ENCODE results near the gene PRSS56. TPM values are rescaled to one million over a fixed set of nuclear protein-coding genes. Genes with fewer than 3 reads are reported as not detected.
A peak's percentile ranks its signal among the peaks of the same experiment; 100 is the strongest.

The PRSS56 gene
- total RNA-seq, 1 donor from 2014 or later: not detected

DNA sequence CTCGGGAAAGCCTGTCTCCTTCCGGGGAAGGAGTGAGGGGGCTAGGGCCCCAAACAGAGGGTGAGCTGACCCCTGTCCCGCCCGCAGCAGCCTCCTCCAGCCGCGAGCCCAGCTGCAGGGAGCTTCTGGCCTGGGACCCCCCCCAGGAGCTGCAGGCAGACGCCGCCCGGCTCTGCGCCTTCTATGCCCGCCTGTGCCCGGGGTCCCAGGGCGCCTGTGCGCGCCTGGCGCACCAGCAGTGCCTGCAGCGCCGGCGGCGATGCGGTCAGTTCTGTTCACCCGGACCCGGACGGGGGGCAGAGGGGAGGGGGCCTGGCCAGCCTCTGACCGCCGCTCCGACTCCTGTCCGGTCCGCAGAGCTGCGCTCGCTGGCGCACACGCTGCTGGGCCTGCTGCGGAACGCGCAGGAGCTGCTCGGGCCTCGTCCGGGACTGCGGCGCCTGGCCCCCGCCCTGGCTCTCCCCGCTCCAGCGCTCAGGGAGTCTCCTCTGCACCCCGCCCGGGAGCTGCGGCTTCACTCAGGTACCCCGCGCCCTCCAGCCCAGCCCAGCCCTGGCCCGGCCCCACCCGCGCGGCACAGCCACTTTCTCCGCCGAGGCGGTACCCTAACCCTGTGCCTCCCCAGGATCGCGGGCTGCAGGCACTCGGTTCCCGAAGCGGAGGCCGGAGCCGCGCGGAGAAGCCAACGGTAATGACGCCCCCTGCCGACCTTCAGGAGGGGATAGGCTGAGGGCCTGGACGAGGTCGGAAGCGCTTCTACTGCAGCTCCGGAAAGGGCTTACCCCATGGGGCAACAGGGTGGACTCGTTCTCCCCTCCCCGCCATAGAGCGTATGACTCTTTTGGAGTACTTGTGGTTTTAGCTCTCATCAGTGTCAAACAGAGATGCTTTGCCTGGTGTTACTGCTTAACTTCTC lies 3.8 kb downstream of the PRSS56 start:
- H3K36me3 Mint-ChIP-seq (ENCODE audit: low read depth, unreplicated experiment): no peaks in the 10 kb centered on the region
- no peak overlapping the region for H3K4me3 Mint-ChIP-seq (ENCODE audit: unreplicated experiment)
- H3K4me3 ChIP-seq (ENCODE audit: insufficient read depth, low read depth, low read length): no peak overlapping the region
- H3K9me3 Mint-ChIP-seq (ENCODE audit: unreplicated experiment): no peaks in the 10 kb centered on the region
- no peaks in the 10 kb centered on the region for H3K79me2 ChIP-seq (ENCODE audit: insufficient read depth, low read length)
- DNase-seq (ENCODE audit: low read depth) (peak; percentile 6), FAIRE-seq (no peak)
- no peaks in the 10 kb centered on the region for H3K9me3 ChIP-seq (ENCODE audit: insufficient read depth, low read depth, low read length)
- H3K36me3 ChIP-seq (ENCODE audit: insufficient read depth, low read length): no peaks in the 10 kb centered on the region
- no peak overlapping the region for H3K27ac Mint-ChIP-seq (ENCODE audit: unreplicated experiment)
- H2AFZ ChIP-seq (ENCODE audit: low read depth, low read length): no peak overlapping the region
- H3K9ac ChIP-seq (ENCODE audit: low read length): no peak overlapping the region
- peak; percentile 43 for TF ChIP-seq EZH2 (IDR thresholded peaks at IDR 0.05; ENCODE audit: insufficient read depth, low read length)
- TF ChIP-seq, protein P1, sequence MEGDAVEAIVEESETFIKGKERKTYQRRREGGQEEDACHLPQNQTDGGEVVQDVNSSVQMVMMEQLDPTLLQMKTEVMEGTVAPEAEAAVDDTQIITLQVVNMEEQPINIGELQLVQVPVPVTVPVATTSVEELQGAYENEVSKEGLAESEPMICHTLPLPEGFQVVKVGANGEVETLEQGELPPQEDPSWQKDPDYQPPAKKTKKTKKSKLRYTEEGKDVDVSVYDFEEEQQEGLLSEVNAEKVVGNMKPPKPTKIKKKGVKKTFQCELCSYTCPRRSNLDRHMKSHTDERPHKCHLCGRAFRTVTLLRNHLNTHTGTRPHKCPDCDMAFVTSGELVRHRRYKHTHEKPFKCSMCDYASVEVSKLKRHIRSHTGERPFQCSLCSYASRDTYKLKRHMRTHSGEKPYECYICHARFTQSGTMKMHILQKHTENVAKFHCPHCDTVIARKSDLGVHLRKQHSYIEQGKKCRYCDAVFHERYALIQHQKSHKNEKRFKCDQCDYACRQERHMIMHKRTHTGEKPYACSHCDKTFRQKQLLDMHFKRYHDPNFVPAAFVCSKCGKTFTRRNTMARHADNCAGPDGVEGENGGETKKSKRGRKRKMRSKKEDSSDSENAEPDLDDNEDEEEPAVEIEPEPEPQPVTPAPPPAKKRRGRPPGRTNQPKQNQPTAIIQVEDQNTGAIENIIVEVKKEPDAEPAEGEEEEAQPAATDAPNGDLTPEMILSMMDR (IDR thresholded peaks at IDR 0.05; ENCODE audit: insufficient read depth, low read depth, low read length): no peak
- H3K27me3 Mint-ChIP-seq (ENCODE audit: low read depth, unreplicated experiment): peaks cover 48% of the 10 kb centered on the region
- no peak overlapping the region for H3K27ac ChIP-seq (ENCODE audit: low read depth, low read length)
- H3K27me3 ChIP-seq (ENCODE audit: insufficient read depth, low read length): peaks cover 42% of the 10 kb centered on the region
- H3K4me2 ChIP-seq (ENCODE audit: low read length): peak overlapping the region; percentile 66
- peaks cover 5% of the 10 kb centered on the region for H4K20me1 ChIP-seq (ENCODE audit: insufficient read depth, low read length)
- peaks cover 4% of the 10 kb centered on the region for H3K4me1 Mint-ChIP-seq (ENCODE audit: low read depth, unreplicated experiment)
- no peaks in the 10 kb centered on the region for H3K4me1 ChIP-seq (ENCODE audit: insufficient read depth, low read length)

DNA sequence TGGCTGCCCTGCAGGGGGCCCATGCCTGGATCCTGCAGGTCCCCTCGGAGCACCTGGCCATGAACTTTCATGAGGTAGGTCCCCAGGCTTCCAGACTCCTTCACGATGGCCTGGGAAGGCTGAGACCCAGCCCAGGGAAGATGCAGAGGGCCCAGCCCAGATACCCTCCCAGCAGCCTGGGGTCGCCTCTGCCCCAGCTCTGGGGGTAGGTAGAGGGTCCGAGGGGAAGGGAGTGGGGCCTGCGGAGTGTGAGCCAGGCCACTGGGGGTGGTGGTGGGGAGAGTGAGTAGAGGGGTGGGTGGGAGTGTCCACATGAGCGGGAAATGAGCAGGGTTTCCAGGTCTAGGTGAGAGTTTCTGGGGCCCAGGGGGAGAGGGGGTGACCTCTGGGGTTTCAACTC lies 4.6 kb downstream of the PRSS56 start:
- H3K36me3 ChIP-seq (ENCODE audit: insufficient read depth, low read length): no peaks in the 10 kb centered on the region
- Mint-ChIP-seq H3K4me3 (ENCODE audit: unreplicated experiment) (no peak overlapping the region), H3K9me3 (ENCODE audit: unreplicated experiment) (no peaks in the 10 kb centered on the region), H3K4me1 (ENCODE audit: low read depth, unreplicated experiment) (peaks cover 4% of the 10 kb centered on the region), H3K27me3 (ENCODE audit: low read depth, unreplicated experiment) (peaks cover 48% of the 10 kb centered on the region), H3K27ac (ENCODE audit: unreplicated experiment) (no peak overlapping the region), H3K36me3 (ENCODE audit: low read depth, unreplicated experiment) (no peaks in the 10 kb centered on the region)
- no peak overlapping the region for H3K27ac ChIP-seq (ENCODE audit: low read depth, low read length)
- no peaks in the 10 kb centered on the region for H3K4me1 ChIP-seq (ENCODE audit: insufficient read depth, low read length)
- H4K20me1 ChIP-seq (ENCODE audit: insufficient read depth, low read length): peaks cover 5% of the 10 kb centered on the region
- H3K9me3 ChIP-seq (ENCODE audit: insufficient read depth, low read depth, low read length): no peaks in the 10 kb centered on the region
- no peak overlapping the region for H3K4me2 ChIP-seq (ENCODE audit: low read length)
- FAIRE-seq (no peak), DNase-seq (ENCODE audit: low read depth) (no peak)
- no peak for TF ChIP-seq EZH2 (IDR thresholded peaks at IDR 0.05; ENCODE audit: insufficient read depth, low read length)
- TF ChIP-seq, protein P1 (IDR thresholded peaks at IDR 0.05; ENCODE audit: insufficient read depth, low read depth, low read length): no peak
- H3K79me2 ChIP-seq (ENCODE audit: insufficient read depth, low read length): no peaks in the 10 kb centered on the region
- no peak overlapping the region for H3K4me3 ChIP-seq (ENCODE audit: insufficient read depth, low read depth, low read length)
- no peak overlapping the region for H3K9ac ChIP-seq (ENCODE audit: low read length)
- no peak overlapping the region for H2AFZ ChIP-seq (ENCODE audit: low read depth, low read length)
- H3K27me3 ChIP-seq (ENCODE audit: insufficient read depth, low read length): peaks cover 34% of the 10 kb centered on the region

DNA sequence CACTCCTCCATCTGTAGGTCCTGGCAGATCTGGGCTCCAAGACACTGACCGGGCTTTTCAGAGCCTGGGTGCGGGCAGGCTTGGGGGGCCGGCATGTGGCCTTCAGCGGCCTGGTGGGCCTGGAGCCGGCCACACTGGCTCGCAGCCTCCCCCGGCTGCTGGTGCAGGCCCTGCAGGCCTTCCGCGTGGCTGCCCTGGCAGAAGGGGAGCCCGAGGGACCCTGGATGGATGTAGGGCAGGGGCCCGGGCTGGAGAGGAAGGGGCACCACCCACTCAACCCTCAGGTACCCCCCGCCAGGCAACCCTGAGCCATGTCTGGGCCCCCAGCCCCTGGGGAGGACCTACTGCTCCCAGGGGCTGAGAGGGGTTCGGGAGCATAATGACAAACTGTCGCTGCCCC lies 5.0 kb downstream of the PRSS56 start:
- FAIRE-seq (no peak), DNase-seq (ENCODE audit: low read depth) (no peak)
- Mint-ChIP-seq H3K9me3 (ENCODE audit: unreplicated experiment) (no peaks in the 10 kb centered on the region), H3K4me3 (ENCODE audit: unreplicated experiment) (no peak overlapping the region), H3K36me3 (ENCODE audit: low read depth, unreplicated experiment) (no peaks in the 10 kb centered on the region), H3K27me3 (ENCODE audit: low read depth, unreplicated experiment) (peaks cover 48% of the 10 kb centered on the region), H3K4me1 (ENCODE audit: low read depth, unreplicated experiment) (peaks cover 4% of the 10 kb centered on the region), H3K27ac (ENCODE audit: unreplicated experiment) (no peak overlapping the region)
- Histone ChIP-seq H3K9ac (ENCODE audit: low read length) (no peak overlapping the region), H4K20me1 (ENCODE audit: insufficient read depth, low read length) (peaks cover 5% of the 10 kb centered on the region), H3K36me3 (ENCODE audit: insufficient read depth, low read length) (no peaks in the 10 kb centered on the region), H3K27ac (ENCODE audit: low read depth, low read length) (no peak overlapping the region), H3K4me2 (ENCODE audit: low read length) (no peak overlapping the region), H3K79me2 (ENCODE audit: insufficient read depth, low read length) (no peaks in the 10 kb centered on the region), H3K4me3 (ENCODE audit: insufficient read depth, low read depth, low read length) (no peak overlapping the region), H3K4me1 (ENCODE audit: insufficient read depth, low read length) (no peaks in the 10 kb centered on the region), H3K27me3 (ENCODE audit: insufficient read depth, low read length) (peaks cover 33% of the 10 kb centered on the region), H2AFZ (ENCODE audit: low read depth, low read length) (no peak overlapping the region), H3K9me3 (ENCODE audit: insufficient read depth, low read depth, low read length) (no peaks in the 10 kb centered on the region)
- no peak for TF ChIP-seq EZH2 (IDR thresholded peaks at IDR 0.05; ENCODE audit: insufficient read depth, low read length)
- TF ChIP-seq, protein P1 (IDR thresholded peaks at IDR 0.05; ENCODE audit: insufficient read depth, low read depth, low read length): no peak
